ENCODE results near the gene OCEL1.

Gene OCEL1

DNA sequence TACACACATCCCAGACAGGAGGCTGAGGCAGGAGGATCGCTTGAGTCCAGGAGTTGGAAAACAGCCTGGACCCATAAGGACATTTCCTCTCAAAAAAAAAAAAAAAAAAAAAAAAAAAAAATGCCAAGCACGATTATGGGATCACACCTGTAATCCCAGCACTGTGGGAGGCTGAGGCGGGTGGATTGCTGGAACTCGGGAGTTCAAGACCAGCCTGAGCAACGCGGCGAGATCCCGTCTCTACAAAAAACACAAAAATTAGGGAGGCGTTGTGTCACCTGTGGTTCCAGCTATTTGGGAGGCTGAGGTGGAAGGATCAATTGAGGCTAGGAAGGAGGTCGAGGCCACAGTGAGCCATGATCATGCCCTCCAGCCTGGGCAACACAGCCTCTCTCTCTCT lies 973 bp upstream of the OCEL1 start:
- no peak overlapping the region for H3K27ac Mint-ChIP-seq
- ATAC-seq (no peak), DNase-seq (ENCODE audit: low spot score in 2 of 2) (no peak)
- H3K4me1 Mint-ChIP-seq, result peaks cover 9% of the 10 kb centered on the region
- H3K9me3 Mint-ChIP-seq, result no peaks in the 10 kb centered on the region
- peaks cover 5% of the 10 kb centered on the region for H3K36me3 Mint-ChIP-seq
- H3K4me3 Mint-ChIP-seq, result peak overlapping the region; percentile 80

GRCh38 chr19:17227798-17228367 lies 1.9 kb downstream of the OCEL1 start:
- no peaks in the 10 kb centered on the region for H3K9me3 Mint-ChIP-seq

DNA sequence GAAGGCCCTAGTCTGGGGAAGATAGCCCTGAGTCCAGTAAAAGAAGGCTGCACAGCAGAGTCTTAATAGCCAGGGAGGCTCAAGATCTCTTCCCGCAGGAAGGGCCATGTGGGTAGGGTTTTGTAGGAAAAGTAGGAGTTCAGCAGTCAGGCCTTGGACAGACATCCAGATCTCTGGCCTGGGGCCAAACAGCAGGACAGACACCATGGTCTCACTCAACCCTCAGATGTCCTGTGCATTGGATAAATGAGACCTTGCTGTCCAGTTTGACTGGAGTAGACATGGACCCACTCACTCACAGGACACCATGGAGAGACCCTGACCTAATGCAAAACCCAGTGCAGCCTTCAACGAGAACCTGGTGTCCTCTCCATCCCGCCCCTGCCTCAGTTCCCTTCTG lies 3.9 kb downstream of the OCEL1 start:
- Mint-ChIP-seq H3K4me3 (no peak overlapping the region), H3K36me3 (peaks cover 26% of the 10 kb centered on the region), H3K27ac (no peak overlapping the region), H3K9me3 (no peaks in the 10 kb centered on the region), H3K4me1 (peaks cover 22% of the 10 kb centered on the region)
- no peak for DNase-seq (ENCODE audit: low spot score in 2 of 2)
- no peak for ATAC-seq

More at GRCh38 chr19:17227798-17228367, 1.9 kb downstream of the OCEL1 start:
- DNase-seq (ENCODE audit: low spot score in 2 of 2) (no peak), ATAC-seq (no peak)
- Mint-ChIP-seq H3K4me3 (peak overlapping the region; percentile 13), H3K27ac (no peak overlapping the region), H3K4me1 (peaks cover 9% of the 10 kb centered on the region), H3K36me3 (peaks cover 26% of the 10 kb centered on the region)

GRCh38 chr19:17232258-17232657 lies 6.2 kb downstream of the OCEL1 start:
- Mint-ChIP-seq H3K27ac (no peak overlapping the region), H3K36me3 (peaks cover 21% of the 10 kb centered on the region), H3K4me1 (peaks cover 19% of the 10 kb centered on the region), H3K9me3 (no peaks in the 10 kb centered on the region), H3K4me3 (no peak overlapping the region)
- ATAC-seq, result no peak
- no peak for DNase-seq (ENCODE audit: low spot score in 2 of 2)

- DNase-seq (ENCODE audit: low spot score in 2 of 2), result peak in 1 of 2 donors; percentile 49
- peak overlapping the region; percentile 76 for H3K4me3 Mint-ChIP-seq
- no peaks in the 10 kb centered on the region for H3K9me3 Mint-ChIP-seq
- peaks cover 21% of the 10 kb centered on the region for H3K36me3 Mint-ChIP-seq
- peaks cover 16% of the 10 kb centered on the region for H3K4me1 Mint-ChIP-seq
- peak overlapping the region; percentile 17 for H3K27ac Mint-ChIP-seq
- ATAC-seq, result peak; percentile 74
Measured at GRCh38 chr19:17234911-17235299, 8.9 kb downstream of the OCEL1 start.

- Mint-ChIP-seq H3K36me3 (peaks cover 21% of the 10 kb centered on the region), H3K9me3 (no peaks in the 10 kb centered on the region), H3K27ac (peak overlapping the region; percentile 17), H3K4me3 (peak overlapping the region; percentile 76), H3K4me1 (peaks cover 16% of the 10 kb centered on the region)
- DNase-seq (ENCODE audit: low spot score in 2 of 2), result peak; percentile 55 to 81
- ATAC-seq, result peak; percentile 92
Measured at GRCh38 chr19:17235300-17235970, 9.4 kb downstream of the OCEL1 start.

- Mint-ChIP-seq H3K27ac (no peak overlapping the region), H3K4me1 (peaks cover 16% of the 10 kb centered on the region), H3K9me3 (no peaks in the 10 kb centered on the region), H3K4me3 (peak overlapping the region; percentile 76), H3K36me3 (peaks cover 16% of the 10 kb centered on the region)
- ATAC-seq (peak; percentile 51), DNase-seq (ENCODE audit: low spot score in 2 of 2) (no peak)
Measured at GRCh38 chr19:17235971-17236777, 10.1 kb downstream of the OCEL1 start.

DNA sequence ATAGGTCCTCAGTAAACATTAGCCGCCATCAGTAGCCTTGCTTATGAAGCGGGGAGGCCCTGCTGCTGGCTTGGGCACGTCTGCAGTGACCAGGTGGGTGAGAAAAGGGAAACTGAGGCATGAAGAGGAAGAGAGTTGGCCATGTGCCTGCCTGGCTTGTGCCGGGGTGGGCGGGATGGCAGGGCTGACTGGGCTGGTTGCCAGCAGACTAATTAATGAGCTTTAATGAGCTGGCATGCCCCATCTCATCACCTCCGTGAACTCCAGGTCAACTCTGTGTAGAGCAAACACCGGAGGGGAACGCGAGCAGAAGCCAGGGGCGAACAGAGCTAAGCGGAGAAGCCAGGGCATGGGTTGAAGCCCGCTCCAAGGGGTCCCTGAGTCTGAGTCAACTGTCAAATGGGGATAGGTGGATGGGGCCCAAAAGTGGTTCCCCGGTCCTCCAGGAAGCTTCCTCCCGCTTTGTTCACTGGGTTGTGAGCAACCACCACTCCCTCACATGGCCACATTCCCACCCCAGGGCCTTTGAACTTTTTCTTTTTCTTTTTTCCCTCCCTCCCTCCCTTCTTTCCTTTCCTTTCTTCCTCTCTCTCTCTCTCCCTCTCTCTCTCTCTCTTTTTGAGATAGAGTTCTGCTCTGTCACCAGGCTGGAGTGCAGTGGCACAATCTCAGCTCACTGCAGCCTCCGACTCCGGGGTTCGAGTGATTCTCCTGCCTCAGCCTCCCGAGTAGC lies 11.0 kb downstream of the OCEL1 start:
- H3K4me3 Mint-ChIP-seq, result peak overlapping the region; percentile 76
- no peak overlapping the region for H3K27ac Mint-ChIP-seq
- no peaks in the 10 kb centered on the region for H3K9me3 Mint-ChIP-seq
- H3K36me3 Mint-ChIP-seq, result peaks cover 8% of the 10 kb centered on the region
- H3K4me1 Mint-ChIP-seq, result peaks cover 16% of the 10 kb centered on the region
- ATAC-seq, result no peak
- DNase-seq (ENCODE audit: low spot score in 2 of 2), result no peak

GRCh38 chr19:17237747-17238706 lies 12.0 kb downstream of the OCEL1 start:
- no peak for DNase-seq (ENCODE audit: low spot score in 2 of 2)
- Mint-ChIP-seq H3K9me3 (no peaks in the 10 kb centered on the region), H3K27ac (no peak overlapping the region), H3K4me1 (peaks cover 20% of the 10 kb centered on the region), H3K36me3 (no peaks in the 10 kb centered on the region), H3K4me3 (peak overlapping the region; percentile 29)
- ATAC-seq, result no peak

- Mint-ChIP-seq H3K9me3 (no peaks in the 10 kb centered on the region), H3K4me1 (peaks cover 7% of the 10 kb centered on the region), H3K27ac (no peak overlapping the region), H3K36me3 (no peaks in the 10 kb centered on the region), H3K4me3 (no peak overlapping the region)
- DNase-seq (ENCODE audit: low spot score in 2 of 2) (no peak), ATAC-seq (no peak)
Measured at GRCh38 chr19:17240062-17240752, 14.2 kb downstream of the OCEL1 start.

DNA sequence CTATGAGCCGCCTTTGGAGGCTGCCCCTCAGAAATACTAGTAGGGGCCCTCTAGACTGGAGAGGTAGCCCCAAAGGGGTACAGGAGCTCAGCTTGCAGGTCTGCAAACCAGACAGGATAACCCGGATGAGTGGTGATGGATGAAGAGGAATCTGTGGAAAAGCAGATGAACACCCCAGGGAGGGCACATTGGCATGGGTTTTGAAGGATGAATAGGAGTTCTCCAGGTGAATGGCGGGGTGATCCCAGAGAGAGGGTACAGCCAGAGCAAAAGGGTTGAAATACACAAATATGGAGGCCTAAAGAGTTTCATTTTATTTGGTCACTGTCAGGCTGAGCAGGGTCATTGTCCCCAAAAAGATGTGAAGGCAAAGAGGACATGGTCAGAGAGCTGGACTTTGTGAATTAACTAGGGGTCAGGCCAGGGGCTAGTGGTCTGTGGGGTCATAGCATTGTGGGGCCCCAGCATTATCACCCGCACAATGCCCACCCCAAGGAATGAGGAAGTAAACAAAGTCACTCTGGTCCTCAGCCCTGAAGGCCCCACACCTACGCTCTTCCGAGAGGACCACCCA lies 14.9 kb downstream of the OCEL1 start:
- Mint-ChIP-seq H3K4me1 (peaks cover 7% of the 10 kb centered on the region), H3K27ac (no peak overlapping the region), H3K9me3 (no peaks in the 10 kb centered on the region), H3K36me3 (peaks cover 1% of the 10 kb centered on the region), H3K4me3 (no peak overlapping the region)
- ATAC-seq (no peak), DNase-seq (ENCODE audit: low spot score in 2 of 2) (no peak)

- H3K4me1 Mint-ChIP-seq, result peaks cover 22% of the 10 kb centered on the region
- H3K4me3 Mint-ChIP-seq, result no peak overlapping the region
- no peaks in the 10 kb centered on the region for H3K9me3 Mint-ChIP-seq
- H3K27ac Mint-ChIP-seq, result no peak overlapping the region
- no peak for ATAC-seq
- no peak for DNase-seq (ENCODE audit: low spot score in 2 of 2)
- H3K36me3 Mint-ChIP-seq, result peaks cover 6% of the 10 kb centered on the region
Measured at GRCh38 chr19:17242431-17243208, 16.6 kb downstream of the OCEL1 start.

DNA sequence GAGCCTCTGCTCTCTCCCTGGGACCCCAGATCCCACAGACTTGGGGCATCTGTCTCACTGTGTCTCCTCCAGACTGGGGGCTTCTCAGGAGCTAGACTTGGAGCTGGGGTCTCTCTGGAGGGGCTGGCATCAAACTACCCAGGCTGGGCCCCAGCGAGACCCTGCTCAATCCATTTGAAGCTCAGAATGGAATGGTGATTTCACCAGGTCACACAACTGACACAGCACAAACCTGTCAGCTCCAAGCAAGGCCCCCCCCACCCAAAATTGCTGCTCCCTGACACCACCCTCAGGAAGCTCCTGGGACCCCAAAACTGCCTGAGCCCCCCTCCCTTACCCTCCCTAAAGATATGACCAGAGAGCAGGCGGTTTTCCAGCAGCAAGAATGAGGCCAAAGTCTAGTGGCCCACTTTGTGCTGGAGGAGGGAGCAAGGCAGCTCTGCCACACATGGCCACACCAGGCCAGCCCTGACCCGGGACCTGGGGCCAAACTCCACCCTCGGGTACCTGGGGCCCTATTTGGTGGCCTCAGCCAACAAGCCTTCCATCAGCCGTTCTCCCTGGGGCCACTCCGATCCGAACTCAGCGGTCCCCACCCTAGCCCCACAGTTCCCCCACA lies 17.3 kb downstream of the OCEL1 start:
- no peak for ATAC-seq
- Mint-ChIP-seq H3K9me3 (no peaks in the 10 kb centered on the region), H3K4me1 (peaks cover 22% of the 10 kb centered on the region), H3K27ac (peak overlapping the region; percentile 50), H3K4me3 (peak overlapping the region; percentile 62), H3K36me3 (peaks cover 6% of the 10 kb centered on the region)
- no peak for DNase-seq (ENCODE audit: low spot score in 2 of 2)

Data from stimulated activated effector memory CD8-positive, alpha-beta T cell treated with anti-CD3 and anti-CD28 coated beads, Interleukin-12 subunit alpha, Interleukin-12 subunit beta, amount 100 ng/mL, for 72 hours (primary cell).